ENCODE results near the gene PEX26.
"Not testable (repeated sequence)": the region's sequence is repeated elsewhere in the genome, so short reads cannot be mapped to it uniquely, and the experiment has no call there.

Gene PEX26

DNA sequence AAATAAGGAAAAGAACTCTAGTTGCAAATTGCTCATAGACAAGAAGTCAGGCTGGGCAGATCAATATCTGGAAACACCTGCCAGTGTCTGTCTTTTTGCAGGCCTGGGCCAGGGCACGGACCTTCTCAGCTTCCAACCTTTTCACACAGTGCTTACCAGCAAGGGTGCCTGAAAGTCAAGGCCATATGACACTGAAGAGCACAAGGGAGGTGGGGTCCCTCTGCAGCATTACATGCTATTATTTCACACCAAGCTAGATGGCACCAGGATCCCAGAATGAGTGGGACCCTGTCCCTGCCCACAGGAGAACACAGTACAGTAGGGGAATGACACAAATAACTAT lies 5.9 kb upstream of the PEX26 start:
- DNase-seq: no peak

DNA sequence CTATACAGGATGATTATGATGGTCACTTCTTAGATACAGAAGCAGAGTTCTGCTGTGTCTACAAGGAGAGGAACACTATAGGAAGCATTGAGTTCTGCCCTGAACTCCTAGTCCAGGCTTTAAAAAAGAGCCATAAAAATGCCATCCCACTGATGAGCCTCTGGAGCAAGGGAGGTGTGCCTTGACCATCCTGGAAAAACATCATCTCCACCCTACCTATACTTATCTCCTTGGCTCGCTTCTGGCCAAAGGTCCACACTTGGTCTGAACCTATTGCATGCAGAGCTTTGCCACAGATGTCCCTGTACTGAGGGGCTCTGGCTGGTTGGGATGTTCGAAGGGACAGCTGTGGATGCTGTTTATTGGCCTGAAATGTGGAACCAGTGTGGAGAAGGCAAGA lies 4.3 kb upstream of the PEX26 start:
- no peak for DNase-seq

DNA sequence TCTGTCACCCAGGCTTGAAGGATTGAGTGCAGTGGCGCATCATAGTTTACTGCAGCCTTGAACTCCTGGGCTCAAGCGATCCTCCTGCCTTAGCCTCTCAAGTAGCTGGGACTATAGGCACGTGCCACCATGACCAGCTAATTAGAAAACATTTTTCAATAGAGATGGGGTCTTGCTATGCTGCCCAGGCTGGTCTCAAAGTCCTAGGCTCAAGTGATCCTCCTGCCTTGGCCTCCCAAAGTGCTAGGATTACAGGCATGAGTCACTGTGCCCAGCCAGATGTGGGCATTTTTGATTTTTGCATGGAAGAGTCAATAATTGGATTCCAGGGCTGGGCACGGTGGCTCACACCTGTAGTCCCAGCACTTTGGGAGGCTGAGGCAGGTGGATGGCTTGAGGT lies 3.9 kb upstream of the PEX26 start:
- not testable (repeated sequence) for DNase-seq

GRCh38 chr22:18075101-18075719 lies 2.6 kb upstream of the PEX26 start:
- no peak for DNase-seq

DNA sequence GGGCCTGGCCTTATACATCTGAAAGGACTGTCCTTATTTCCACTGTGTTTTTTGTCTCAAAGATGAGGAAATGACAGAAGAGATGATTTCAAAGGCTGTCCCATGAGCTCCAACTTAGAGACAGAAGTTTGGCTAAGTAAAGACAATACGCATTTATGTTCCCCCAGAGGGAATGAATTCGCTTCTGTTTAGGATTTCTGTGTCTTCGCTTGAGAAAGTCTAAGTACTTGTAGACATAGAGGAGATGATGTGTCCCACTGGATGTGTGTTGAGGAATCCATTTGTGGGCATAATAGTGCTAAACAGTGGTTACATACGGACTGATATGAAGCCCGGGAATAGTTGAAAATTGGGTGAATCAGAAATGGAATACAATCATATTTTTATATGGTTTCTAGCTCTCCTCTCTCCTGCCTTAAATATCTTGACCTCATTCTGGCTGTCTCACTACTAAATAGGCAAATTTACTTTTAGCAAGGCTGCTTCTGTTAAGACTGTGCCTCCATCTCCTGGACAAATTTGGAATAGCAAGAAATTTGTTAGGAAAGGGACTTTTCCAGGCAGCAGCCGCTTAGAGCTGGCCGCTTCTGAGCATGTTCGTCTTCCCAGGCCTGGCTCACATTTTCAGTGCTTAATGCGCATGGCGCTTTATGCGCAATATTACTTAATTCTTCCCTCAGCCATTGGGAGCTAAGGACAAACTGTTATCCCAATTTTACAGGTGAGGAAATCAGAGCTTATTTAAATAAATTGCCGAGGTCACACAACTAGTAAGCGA lies 1.9 kb upstream of the PEX26 start:
- DNase-seq: no peak

GRCh38 chr22:18077087-18077638 lies 627 bp upstream of the PEX26 start:
- DNase-seq: no peak

GRCh38 chr22:18078329-18079041 lies 695 bp downstream of the PEX26 start:
- DNase-seq: no peak

DNA sequence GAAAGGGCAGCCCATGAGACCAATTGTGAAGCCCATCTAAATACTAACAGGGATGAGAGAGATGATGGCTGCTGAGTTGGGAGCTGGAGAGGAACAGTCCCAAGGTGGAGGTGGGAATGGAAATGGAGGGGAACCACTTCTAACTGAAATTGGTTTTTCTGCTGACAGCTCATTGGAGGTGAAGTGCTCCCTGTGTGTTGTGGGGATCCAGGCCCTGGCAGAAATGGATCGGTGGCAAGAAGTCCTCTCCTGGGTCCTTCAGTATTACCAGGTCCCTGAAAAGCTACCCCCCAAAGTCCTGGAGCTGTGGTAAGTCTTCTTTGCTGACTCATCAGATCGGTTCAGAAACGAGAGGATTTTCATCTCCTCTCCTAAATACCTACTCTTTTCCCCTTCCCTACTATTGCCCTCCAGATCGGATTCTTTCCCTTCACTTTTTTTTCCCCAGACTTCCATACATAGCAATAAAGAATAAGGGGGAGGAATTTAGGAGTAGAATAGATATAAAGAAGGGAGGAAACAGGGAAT lies 2.0 kb downstream of the PEX26 start:
- no peak for DNase-seq

DNA sequence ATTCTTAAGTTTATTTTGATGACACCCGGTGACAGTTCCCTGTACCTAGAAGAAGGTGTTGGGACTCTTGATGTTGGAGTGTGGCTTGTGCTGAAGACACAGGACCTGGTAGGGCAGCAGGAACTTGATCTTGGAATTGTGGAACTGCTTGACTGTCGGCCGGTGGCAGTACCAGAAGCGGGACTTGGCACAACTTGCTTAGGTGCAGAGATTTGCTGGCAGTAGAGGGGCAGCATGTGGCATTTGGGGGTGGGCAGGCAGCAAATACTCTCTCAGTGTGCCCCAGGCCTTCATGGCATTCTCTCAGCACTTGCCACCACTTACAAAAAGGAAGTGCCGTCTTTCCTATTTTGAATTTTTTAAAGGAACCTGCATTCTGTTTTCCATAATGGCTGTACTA lies 3.6 kb downstream of the PEX26 start:
- no peak for DNase-seq

DNA sequence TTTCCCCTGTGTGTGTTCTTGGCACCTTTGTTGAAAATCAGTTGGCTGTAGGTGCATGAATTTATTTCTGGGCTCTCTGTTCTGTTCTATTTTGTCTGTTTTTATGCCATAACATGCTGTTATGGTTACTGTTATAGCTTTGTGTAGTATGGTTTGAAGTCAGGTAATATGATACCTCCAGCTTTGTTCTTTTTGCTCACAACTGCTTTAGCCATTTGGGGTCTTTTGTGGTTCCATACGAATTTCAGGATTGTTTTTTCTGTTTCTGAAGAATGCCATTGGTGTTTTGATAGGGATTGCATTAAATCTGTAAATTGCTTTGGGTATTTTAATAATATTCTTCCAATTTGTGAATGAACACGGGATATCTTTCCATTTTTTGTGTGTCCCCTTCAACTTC lies 4.7 kb downstream of the PEX26 start:
- no peak for DNase-seq

DNA sequence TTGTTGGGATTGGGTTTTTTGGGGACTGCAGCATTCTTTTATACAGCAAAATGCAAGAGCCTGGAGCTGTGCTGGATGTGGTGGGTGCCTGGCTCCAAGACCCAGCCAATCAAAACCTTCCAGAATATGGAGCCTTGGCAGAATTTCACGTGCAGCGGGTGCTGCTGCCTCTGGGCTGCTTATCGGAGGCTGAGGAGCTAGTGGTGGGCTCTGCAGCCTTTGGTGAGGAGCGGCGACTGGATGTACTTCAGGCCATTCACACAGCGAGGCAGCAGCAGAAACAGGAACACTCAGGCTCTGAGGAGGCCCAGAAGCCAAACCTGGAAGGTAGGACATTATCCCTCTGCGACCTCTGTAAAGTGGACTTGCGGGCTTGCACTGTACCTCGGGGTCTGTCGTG lies 5.6 kb downstream of the PEX26 start:
- no peak for DNase-seq

- DNase-seq: no peak
Observed at GRCh38 chr22:18085188-18085587, 7.4 kb downstream of the PEX26 start.

DNA sequence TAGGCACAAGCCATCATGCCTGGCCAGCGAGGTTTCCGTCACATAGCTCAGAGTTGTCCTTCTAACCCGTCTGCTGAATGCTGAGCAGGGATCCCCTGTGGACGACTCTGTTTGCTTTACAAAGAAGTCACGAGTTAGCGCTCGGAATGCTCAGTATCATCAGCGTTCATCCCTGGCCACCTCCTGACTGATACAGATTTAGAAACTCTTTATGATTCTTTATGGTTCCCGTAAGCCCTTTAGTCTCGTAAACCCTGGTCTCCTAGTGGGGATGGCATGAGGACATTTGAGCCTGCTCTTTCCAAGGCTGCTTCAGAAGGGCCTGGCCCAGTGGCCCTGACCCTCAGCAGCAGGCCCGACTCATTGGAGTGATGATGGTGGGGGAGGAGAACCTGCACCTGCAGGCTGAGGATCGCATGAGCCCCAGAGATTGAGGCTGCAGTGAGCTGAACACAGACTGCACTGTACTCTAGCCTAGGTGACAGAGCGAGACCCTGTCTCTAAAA lies 9.6 kb downstream of the PEX26 start:
- no peak for DNase-seq

- DNase-seq: no peak
Observed at GRCh38 chr22:18088825-18089568, 11.2 kb downstream of the PEX26 start.

- no peak for DNase-seq
Observed at GRCh38 chr22:18090286-18090685, 12.5 kb downstream of the PEX26 start.

GRCh38 chr22:18091478-18091877 lies 13.7 kb downstream of the PEX26 start:
- DNase-seq: no peak

DNA sequence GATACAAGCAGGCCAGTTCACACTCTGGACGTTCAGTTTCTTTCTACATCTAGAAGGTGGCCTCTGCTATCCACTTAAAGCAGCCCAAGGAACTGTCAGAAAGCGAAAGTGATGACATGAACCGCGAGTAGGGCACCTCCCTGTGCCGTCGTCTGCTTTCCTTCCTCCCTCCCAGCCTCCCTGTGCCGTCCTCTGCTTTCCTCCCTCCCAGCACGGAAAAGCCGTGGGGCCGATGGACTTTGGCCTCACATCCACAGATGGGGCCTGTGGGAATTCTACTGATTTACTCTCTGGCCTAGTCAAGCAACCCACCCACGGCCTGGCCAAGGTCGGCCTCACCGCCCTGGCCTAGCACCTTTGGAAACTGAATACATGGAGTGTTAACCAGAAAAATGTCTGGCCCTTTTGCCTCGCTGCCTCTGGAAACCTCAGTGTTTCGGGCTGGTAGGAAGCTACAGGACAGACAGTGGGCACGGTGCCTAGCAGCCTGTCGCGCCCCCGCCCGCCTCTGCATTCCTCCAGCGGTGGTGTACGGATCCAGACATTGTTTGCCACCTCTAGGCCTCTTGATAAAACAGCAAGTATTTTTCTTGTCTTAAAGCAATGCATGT lies 14.2 kb downstream of the PEX26 start:
- no peak for DNase-seq

DNA sequence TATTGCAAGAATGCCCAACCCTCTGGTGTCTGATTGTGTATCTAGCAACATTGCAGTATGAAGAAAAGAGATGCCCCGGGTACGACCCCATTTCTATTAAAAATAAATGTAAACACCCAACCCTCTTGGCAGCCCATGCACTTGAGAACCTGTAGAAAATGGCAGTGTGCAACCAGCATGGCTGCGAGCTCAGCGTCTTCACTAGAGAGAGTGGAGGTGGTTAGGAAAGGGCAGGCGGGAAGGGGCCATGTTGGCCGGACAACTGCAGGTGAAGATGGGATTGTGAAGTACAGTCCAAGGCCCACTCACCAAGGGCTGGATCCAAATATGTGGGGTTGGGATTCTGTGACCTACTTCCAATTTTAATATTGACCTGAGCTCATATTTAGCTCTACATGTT lies 15.9 kb downstream of the PEX26 start:
- DNase-seq: no peak

- no peak for DNase-seq
Observed at GRCh38 chr22:18095101-18095805, 17.5 kb downstream of the PEX26 start.

DNA sequence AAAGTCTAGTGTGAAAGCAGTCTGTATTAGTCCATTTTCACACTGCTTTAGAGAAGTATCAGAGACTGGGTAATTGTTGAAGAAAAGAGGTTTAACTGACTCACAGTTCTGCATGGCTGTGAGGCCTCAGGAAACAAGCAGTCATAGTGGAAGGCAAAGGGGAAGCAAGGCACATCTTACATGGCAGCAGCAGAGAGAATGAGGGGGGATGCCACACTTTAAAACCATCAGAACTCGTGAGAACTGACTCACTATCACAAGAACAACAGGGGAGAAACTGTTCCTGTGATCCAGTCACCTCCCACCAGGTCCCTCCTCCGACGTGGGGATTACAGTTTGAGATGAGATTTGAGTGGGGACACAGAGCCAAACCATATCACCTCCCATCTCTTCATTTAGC lies 19.0 kb downstream of the PEX26 start:
- no peak for DNase-seq

GRCh38 chr22:18100781-18101180 lies 23.0 kb downstream of the PEX26 start:
- no peak for DNase-seq

DNA sequence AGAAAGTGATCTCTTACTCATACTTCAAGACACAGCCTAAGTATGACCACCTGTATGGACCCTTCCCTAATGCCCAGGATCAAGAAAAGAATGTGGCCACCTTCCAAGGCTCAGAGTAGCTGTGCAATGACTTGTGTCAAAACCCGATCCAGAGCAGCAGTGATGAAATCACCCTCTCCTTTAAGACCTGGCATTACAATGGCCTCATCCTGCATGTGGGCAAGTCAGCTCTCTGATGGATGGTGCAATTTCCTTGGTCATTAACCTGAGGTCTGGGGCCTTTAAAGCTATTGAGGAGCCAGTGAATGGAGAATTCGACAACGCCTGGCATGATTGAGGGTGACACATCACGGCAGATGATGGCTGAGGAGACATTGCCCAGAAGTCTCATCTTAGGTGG lies 23.7 kb downstream of the PEX26 start:
- DNase-seq: no peak
